LNCAP (cell line): Measurements from ENCODE around the gene CNDP2.

ENCODE experiments used
- TF ChIP-seq, protein P1 (sequence below): fragments of 450-650 bp; IDR thresholded peaks from 2 replicates; pipeline ENCODE4 v1.5.1; 2017; ENCODE audit warnings: mild to moderate bottlenecking

Gene CNDP2

DNA sequence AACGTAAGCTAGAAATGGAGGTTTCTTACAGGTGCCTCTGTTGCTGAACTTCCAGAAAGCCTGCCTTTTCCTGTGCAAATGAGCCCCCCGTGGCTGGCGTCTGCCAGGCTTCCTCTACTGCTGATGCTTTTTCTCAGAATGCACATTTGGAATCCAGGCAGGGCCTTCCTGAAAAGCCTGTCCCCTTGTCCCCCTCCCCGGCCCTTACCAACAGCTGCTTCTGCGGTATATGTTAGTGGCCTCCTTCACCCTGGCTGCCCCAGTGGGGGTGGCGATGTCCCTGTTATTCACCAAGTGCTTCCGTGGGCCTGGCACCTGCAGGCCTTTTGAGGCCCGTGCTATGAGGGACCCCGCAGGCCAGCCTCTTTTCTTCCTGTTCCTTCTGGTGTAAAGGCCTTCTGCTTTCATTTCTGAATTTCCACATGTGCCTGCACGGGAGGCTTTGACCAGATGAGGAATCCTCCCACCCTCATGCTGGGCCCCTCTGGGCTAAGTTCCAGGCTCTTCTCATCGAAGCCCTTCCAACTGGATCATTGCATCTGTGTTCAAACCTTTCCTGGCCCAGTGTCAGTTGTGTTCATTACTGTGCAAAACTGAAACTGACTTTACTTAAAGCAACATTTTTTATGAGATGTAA, 10.4 kb downstream of the CNDP2 start:
- TF ChIP-seq, protein P1, sequence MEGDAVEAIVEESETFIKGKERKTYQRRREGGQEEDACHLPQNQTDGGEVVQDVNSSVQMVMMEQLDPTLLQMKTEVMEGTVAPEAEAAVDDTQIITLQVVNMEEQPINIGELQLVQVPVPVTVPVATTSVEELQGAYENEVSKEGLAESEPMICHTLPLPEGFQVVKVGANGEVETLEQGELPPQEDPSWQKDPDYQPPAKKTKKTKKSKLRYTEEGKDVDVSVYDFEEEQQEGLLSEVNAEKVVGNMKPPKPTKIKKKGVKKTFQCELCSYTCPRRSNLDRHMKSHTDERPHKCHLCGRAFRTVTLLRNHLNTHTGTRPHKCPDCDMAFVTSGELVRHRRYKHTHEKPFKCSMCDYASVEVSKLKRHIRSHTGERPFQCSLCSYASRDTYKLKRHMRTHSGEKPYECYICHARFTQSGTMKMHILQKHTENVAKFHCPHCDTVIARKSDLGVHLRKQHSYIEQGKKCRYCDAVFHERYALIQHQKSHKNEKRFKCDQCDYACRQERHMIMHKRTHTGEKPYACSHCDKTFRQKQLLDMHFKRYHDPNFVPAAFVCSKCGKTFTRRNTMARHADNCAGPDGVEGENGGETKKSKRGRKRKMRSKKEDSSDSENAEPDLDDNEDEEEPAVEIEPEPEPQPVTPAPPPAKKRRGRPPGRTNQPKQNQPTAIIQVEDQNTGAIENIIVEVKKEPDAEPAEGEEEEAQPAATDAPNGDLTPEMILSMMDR: no peak

DNA sequence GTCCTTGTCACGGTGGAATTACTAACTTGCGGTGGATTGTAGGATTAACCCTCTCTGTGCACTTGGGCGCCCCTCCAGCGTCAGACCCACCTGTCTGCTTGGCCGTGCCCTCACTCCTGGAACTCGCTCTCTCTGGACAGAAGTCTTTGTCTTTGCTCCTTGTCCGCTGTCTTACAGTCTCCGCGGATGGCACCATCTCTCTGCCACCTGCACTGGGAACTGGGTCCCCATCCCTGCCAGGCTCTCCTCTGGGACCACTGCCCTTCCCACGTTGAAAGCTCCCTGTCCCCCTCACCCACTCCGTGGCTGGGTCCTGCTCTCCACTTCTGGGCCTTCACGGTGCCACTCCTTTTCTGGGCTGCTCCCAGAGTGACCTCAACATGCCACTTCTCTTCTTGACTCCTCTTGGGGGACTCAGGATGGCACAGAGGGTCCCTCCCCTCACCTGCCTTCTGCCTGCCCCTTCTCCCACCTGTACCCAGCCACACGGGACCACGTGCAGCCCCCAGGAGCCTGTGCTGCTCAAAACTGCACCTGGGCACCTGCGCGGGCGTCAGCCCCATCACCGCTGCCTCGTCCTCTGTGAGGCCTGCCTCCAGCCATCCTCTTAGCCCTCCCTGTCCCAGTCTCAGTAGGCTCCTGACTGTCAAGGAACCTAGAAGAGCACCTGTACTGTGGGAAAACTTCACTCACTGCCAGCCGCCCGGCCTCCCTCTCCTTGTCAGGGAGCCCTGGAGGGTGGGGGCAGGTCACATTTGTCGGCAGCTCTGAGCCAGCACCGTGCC, 11.1 kb downstream of the CNDP2 start:
- TF ChIP-seq, protein P1: no peak

DNA sequence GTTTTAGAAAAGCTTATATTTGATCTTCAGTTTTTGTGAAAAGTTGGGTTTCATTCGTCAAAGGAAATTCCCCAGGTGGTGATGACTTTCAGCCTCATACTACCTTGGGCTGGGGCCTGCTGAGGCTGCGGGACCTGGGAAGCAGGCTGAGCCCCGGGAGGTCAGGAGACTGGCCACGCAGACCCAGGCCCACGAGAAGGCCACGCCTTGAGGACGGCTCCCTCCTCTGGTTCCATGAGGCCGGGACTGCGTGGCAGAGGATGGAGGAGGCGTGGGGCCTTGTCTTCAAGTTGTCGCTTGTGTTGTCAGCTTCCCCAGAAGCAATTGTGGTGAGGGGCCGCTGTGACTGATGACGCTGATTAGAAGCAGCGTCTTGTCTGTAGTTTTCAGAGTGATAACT, 11.8 kb downstream of the CNDP2 start:
- TF ChIP-seq, protein P1: no peak

DNA sequence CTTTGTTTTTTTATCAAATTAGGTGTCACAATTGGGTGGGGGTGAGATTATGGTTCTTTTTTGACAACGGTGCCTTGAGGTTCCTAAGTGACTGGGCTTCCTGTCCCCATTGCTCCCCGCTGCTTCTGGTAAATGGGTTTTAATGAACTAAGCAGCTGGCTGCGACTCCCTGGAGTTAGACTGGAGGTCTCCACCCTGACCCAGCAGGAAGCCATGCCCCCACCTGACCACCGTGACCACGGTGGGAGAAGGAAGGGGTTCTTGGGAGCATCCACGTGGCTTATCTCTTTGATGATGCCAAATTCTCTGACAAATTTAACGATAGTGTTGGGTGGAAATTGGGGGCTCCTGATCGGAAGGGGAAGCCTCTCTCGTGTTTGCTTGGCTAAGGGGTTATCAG, 12.2 kb downstream of the CNDP2 start:
- TF ChIP-seq, protein P1: no peak

DNA sequence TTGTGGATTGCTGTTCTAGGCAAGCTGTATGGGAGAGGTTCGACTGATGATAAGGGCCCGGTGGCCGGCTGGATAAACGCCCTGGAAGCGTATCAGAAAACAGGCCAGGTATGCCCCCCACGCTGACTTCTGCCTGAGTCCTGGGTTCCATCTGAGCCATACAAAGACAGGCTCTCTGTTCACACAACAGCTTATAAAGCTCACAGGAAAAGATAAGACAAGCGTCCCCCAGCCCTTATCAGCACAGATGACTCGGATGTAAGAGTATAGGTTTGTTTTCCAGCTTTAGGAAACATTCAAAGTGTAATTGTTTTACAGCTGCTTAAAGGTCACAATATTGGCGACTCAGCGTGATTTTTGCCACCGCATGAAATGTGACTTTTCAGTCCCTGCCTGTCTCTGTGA, 12.7 kb downstream of the CNDP2 start:
- TF ChIP-seq, protein P1: no peak

DNA sequence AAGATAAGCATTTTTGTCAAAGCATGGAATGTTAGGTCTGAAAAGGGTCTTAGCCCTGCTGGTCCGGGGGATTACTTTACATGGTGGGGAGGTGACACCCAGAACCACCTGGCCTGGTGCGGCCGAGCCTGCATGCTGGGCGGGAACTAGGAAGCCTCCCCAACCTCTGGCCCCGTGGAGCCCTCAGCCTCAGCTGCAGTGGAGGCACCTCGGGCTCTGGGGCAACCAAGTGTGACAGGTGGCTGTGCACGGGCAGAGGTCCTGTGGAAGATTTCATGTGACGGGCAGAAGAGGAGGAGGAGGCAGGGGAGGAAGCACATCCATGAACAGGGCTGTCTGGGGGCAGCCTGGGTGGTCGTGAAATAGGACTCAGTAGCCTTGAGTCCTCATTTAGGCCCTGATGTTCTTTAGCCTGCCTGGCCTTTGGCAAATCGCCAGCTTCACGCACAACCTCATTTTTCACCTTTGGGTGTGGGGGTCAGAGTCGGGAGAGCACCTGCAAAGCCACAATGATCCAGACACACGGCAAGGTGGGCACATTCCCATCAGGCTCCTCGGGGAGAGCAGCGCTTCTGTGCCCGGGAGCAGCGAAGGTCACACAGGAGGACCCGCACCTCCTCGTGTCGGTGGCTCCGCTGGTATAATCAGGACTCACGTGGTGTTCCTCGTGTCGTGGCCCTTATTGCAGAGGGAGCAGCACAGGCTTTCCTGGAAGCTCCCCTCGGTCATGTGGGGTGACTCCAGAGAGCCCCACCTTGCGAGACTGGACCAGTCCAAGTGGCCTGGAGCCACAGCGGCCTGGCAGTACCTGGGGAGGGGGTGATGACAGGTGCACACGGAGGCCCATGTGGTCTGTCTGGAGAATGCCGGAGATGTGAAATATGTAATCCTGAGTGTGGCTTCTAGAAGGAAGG, 13.9 kb downstream of the CNDP2 start:
- TF ChIP-seq, protein P1: no peak

DNA sequence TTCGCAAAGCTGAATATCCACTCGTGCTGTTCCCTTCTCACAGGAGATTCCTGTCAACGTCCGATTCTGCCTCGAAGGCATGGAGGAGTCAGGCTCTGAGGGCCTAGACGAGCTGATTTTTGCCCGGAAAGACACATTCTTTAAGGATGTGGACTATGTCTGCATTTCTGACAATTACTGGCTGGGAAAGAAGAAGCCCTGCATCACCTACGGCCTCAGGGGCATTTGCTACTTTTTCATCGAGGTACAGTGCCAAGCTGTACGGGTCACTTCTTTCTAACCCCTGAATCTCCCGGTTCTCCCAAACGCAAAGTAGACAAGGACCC, 14.6 kb downstream of the CNDP2 start:
- TF ChIP-seq, protein P1: no peak
